ENCODE data around the gene MT1F. TPM values are rescaled to one million over a fixed set of nuclear protein-coding genes. Genes with fewer than 3 reads are reported as not detected.

Gene MT1F
- total and polyA plus RNA-seq, 9 of the 15 experiments (the other 6 are each of a cell fraction or from before 2014, with no cell fraction given): 0.18 to 0.68 (median 0.29) TPM; not detected in 5

- TF ChIP-seq PURB (CRISPR knock-in tag; IDR thresholded peaks at IDR 0.05; ENCODE audit: low read depth) (no peak), CXXC5 (CRISPR knock-in tag; IDR thresholded peaks at IDR 0.05) (peak; percentile 32), MGA (IDR thresholded peaks at IDR 0.05) (peak; percentile 92), CTCF (IDR thresholded peaks at IDR 0.05 in 2 of 3, conservative IDR thresholded peaks at IDR 0.05 in 1 of 3; ENCODE audit: insufficient read depth in 2 of 3, low read depth in 1 of 3, low read length in 3 of 3) (peak; percentile 37 to 46 (median 44); a peak in 4 of 6 replicates), E2F6 (IDR thresholded peaks at IDR 0.05; ENCODE audit: borderline replicate concordance in 1 of 2, extremely low read depth in 1 of 2, insufficient read depth in 1 of 2, insufficient read length in 1 of 2, low read depth in 1 of 2, low read length in 1 of 2, poor library complexity in 1 of 2, severe bottlenecking in 1 of 2) (peak; percentile 74 to 94), HOXB6 (CRISPR knock-in tag; IDR thresholded peaks at IDR 0.05; ENCODE audit: borderline replicate concordance) (no peak), NRF1 (conservative IDR thresholded peaks at IDR 0.05 in 1 of 2, IDR thresholded peaks at IDR 0.05 in 1 of 2) (peak; percentile 80 to 84), ATF1 (CRISPR knock-in tag; IDR thresholded peaks at IDR 0.05) (no peak), ATF1 (tag; IDR thresholded peaks at IDR 0.05) (peak; percentile 54)
Observed at GRCh38 chr16:56643080-56643778, 14.5 kb upstream of the MT1F start (continued).
